OCI-LY3 (cell line): Measurements from ENCODE around the gene RNF157.
A peak's percentile ranks its signal among the peaks of the same experiment; 100 is the strongest.

ENCODE experiments used
- H2AFZ ChIP-seq: fragments of 200-600, 300-600 bp; shearing (Covaris generic); 2 replicates; pipeline ENCODE4 v1.6.0; 2014; ENCODE audit warnings: antibody characterized with exemption, low read depth, low read length
- H3K27ac ChIP-seq: fragments of 200-600, 300-600 bp; sonication (generic); 2 replicates; pipeline ENCODE4 v1.5.1; 2014; ENCODE audit warnings: mild to moderate bottlenecking, low read length, moderate library complexity, mixed read lengths
- H3K27me3 ChIP-seq: fragments of 200-600, 300-600 bp; sonication (generic); 2 replicates; pipeline ENCODE4 v1.6.1; 2014; ENCODE audit warnings: low read depth, low read length, mixed read lengths
- H3K36me3 ChIP-seq: fragments of 200-600, 300-600 bp; sonication (generic); replicated peaks from 2 replicates; pipeline ENCODE3; 2014; ENCODE audit warnings: low read depth, low read length, mixed read lengths
- H3K4me1 ChIP-seq: fragments of 300-600, 200-600 bp; sonication (generic); 2 replicates; pipeline ENCODE4 v1.6.1; 2014; ENCODE audit warnings: low read length, mixed read lengths
- H3K4me2 ChIP-seq: fragments of 200-600, 300-600 bp; sonication (generic); 2 replicates; pipeline ENCODE4 v1.6.1; 2014; ENCODE audit warnings: low read length, mixed read lengths
- H3K4me3 ChIP-seq: fragments of 300-600, 200-600 bp; sonication (generic); 2 replicates; pipeline ENCODE4 v1.5.1; 2014; ENCODE audit warnings: antibody characterized with exemption, mild to moderate bottlenecking, low read length, moderate library complexity
- H3K79me2 ChIP-seq: fragments of 300-600, 200-600 bp; shearing (Covaris generic); 2 replicates; pipeline ENCODE4 v1.6.1; 2014; ENCODE audit warnings: mild to moderate bottlenecking, low read length, mixed read lengths
- H3K9ac ChIP-seq: fragments of 300-600, 200-600 bp; shearing (Covaris generic); 2 replicates; pipeline ENCODE4 v1.6.0; 2014; ENCODE audit warnings: mild to moderate bottlenecking, low read length, moderate library complexity
- H3K9me3 ChIP-seq: fragments of 200-600, 300-600 bp; shearing (Covaris generic); 2 replicates; pipeline ENCODE4 v1.6.1; 2014; ENCODE audit warnings: low read length, mixed read lengths; ENCODE audit not compliant: insufficient read depth
- H4K20me1 ChIP-seq: fragments of 200-600, 300-600 bp; sonication (generic); 2 replicates; pipeline ENCODE4 v1.6.1; 2016; ENCODE audit warnings: low read length, mixed read lengths; ENCODE audit not compliant: insufficient read depth
- EZH2phosphoT487 ChIP-seq: fragments of 200-600 bp; shearing (Covaris generic); IDR thresholded peaks from 2 replicates; pipeline ENCODE4 v1.6.1; 2018; ENCODE audit warnings: antibody characterized with exemption, mixed run types, low read depth
- TF ChIP-seq, protein P1 (sequence below): fragments of 200-600, 300-600 bp; sonication (generic); IDR thresholded peaks from 2 replicates; pipeline ENCODE4 v1.5.1; 2014; ENCODE audit warnings: antibody characterized with exemption, low read length, low read depth

Gene RNF157

GRCh38 chr17:76142585-76143041 lies 97.7 kb downstream of the RNF157 start:
- Histone ChIP-seq H3K4me1 (peaks cover 27% of the 10 kb centered on the region), H3K9me3 (no peaks in the 10 kb centered on the region), H4K20me1 (no peaks in the 10 kb centered on the region), H3K27ac (no peak overlapping the region), H3K79me2 (no peaks in the 10 kb centered on the region), H3K27me3 (no peaks in the 10 kb centered on the region), H3K4me3 (no peak overlapping the region), H3K36me3 (no peaks in the 10 kb centered on the region), H3K9ac (no peak overlapping the region), H3K4me2 (no peak overlapping the region), H2AFZ (no peak overlapping the region)
- no peak for TF ChIP-seq EZH2phosphoT487
- TF ChIP-seq, protein P1, sequence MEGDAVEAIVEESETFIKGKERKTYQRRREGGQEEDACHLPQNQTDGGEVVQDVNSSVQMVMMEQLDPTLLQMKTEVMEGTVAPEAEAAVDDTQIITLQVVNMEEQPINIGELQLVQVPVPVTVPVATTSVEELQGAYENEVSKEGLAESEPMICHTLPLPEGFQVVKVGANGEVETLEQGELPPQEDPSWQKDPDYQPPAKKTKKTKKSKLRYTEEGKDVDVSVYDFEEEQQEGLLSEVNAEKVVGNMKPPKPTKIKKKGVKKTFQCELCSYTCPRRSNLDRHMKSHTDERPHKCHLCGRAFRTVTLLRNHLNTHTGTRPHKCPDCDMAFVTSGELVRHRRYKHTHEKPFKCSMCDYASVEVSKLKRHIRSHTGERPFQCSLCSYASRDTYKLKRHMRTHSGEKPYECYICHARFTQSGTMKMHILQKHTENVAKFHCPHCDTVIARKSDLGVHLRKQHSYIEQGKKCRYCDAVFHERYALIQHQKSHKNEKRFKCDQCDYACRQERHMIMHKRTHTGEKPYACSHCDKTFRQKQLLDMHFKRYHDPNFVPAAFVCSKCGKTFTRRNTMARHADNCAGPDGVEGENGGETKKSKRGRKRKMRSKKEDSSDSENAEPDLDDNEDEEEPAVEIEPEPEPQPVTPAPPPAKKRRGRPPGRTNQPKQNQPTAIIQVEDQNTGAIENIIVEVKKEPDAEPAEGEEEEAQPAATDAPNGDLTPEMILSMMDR: no peak

DNA sequence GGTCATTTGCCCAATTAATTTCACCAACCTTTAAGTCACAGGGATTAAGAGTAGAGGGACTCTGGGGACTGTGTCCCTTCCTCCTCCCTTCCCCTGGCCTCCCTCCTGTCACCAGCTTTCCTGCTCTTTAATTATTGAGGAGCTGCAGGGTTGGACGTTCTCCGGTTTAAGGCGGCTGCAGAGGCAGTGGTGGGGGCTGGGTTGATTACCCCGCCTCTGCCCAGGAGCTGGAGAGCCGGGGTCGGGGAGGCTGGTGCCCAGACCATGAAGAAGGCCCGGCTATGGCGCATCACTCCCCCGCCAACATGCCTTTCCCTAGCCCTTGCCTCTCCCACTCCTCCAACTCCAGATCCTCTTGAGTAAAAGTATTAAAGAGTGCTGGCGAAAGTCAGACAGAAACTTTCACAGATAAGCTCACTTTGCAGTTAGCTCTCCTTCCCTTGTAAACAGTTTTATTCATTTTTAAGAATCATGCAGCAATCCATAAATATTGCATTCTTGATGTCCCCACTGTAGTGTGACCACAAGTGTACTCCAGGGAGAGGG lies 98.2 kb downstream of the RNF157 start:
- Histone ChIP-seq H3K4me1 (peaks cover 27% of the 10 kb centered on the region), H3K9ac (no peak overlapping the region), H3K9me3 (no peaks in the 10 kb centered on the region), H3K36me3 (no peaks in the 10 kb centered on the region), H3K4me2 (no peak overlapping the region), H3K4me3 (no peak overlapping the region), H3K27me3 (no peaks in the 10 kb centered on the region), H2AFZ (no peak overlapping the region), H3K27ac (no peak overlapping the region), H4K20me1 (no peaks in the 10 kb centered on the region), H3K79me2 (no peaks in the 10 kb centered on the region)
- TF ChIP-seq, protein P1: no peak
- no peak for TF ChIP-seq EZH2phosphoT487

- Histone ChIP-seq H3K27ac (no peak within 1 kb of the TSS), H4K20me1 (no peaks in the 10 kb centered on the region), H3K27me3 (no peaks in the 10 kb centered on the region), H3K4me2 (peak within 1 kb of the TSS; percentile 52), H3K79me2 (no peaks in the 10 kb centered on the region), H3K4me1 (peaks cover 27% of the 10 kb centered on the region), H3K4me3 (peak within 1 kb of the TSS; percentile 69), H3K36me3 (no peaks in the 10 kb centered on the region), H2AFZ (no peak within 1 kb of the TSS), H3K9ac (no peak within 1 kb of the TSS), H3K9me3 (no peaks in the 10 kb centered on the region)
- no peak for TF ChIP-seq EZH2phosphoT487
- TF ChIP-seq, protein P1: no peak
These were observed 98.9 kb downstream of the RNF157 start, which contains the start of gene FOXJ1 for GRCh38 chr17:76141212-76142038. Gene FOXJ1, minus strand, starts transcription at chr17:76141245. Its CDS starts 850 bp downstream, at chr17:76140395.

DNA sequence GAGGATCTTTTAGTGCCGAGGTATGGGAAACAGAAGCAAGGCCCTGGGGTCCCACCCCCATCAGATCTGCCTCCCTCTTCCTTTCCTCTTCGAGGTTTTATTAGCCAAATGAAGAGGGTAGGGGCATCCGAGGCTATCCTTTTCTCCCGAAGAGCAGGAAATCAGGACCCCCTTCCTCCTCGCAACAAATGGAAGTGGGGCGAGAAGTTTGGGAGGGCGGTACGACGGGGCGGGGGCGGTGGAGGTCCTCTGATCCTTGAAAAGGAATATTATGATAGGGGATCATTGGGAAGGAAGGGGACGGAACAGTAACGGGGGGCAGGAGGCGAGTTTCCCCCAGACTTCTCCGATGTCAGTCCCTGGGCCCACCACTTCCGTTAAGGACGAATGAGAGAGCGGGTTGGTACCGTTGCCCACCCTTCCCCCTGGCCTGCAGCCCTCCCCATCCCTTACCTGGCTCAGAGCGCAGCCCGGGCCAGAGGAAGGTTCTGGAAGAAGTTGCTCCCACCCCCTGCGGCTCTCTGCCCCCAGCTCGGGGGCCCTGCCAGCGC lies 99.6 kb downstream of the RNF157 start:
- no peaks in the 10 kb centered on the region for H3K79me2 ChIP-seq
- H3K4me2 ChIP-seq: peak overlapping the region; percentile 52
- H4K20me1 ChIP-seq: no peaks in the 10 kb centered on the region
- TF ChIP-seq, protein P1: no peak
- TF ChIP-seq EZH2phosphoT487: no peak
- no peaks in the 10 kb centered on the region for H3K9me3 ChIP-seq
- peaks cover 22% of the 10 kb centered on the region for H3K4me1 ChIP-seq
- no peaks in the 10 kb centered on the region for H3K36me3 ChIP-seq
- H3K27ac ChIP-seq: no peak overlapping the region
- H3K27me3 ChIP-seq: no peaks in the 10 kb centered on the region
- peak overlapping the region; percentile 69 for H3K4me3 ChIP-seq
- no peak overlapping the region for H2AFZ ChIP-seq
- H3K9ac ChIP-seq: no peak overlapping the region
